Endothelial cell of umbilical vein (primary cell): ENCODE measurements around the gene ANP32D. TPM values are rescaled to one million over a fixed set of nuclear protein-coding genes. Genes with fewer than 3 reads are reported as not detected.

Experiments used
- BruUV-seq: library from RNA; stranded (reverse); fragments of 400-500 nt; replicated peaks from 2 replicates; lab custom pipeline; 2021; lab: Mats Ljungman, UMichigan
- CTCF ChIA-PET: fragments of 300-600, 350-600 bp; sonication (Branson Sonifier 250); formaldehyde crosslinking; loops from one replicate; lab custom pipeline; 2021; ENCODE audit warnings: antibody characterized with exemption, inconsistent platforms; lab: Charles Lee
- POLR2A ChIA-PET: fragments of 300-600, 350-600 bp; sonication (Branson Sonifier 250); formaldehyde crosslinking; loops from one replicate; lab custom pipeline; 2021; ENCODE audit warnings: antibody characterized with exemption, inconsistent platforms; lab: Charles Lee
- DNase-seq: peaks from one replicate; pipeline ENCODE4 v3.0.0-alpha.2; 2011; ENCODE audit warnings: low read depth, low spot score
- FAIRE-seq: peaks from 2 replicates; lab custom pipeline; 2011; peaks lifted over from hg19 to GRCh38; lab: Jason Lieb, UNC
- H2AFZ ChIP-seq: 2 replicates; pipeline ENCODE4 v1.6.0; 2012; ENCODE audit warnings: low read depth, low read length, control low read depth, inconsistent platforms
- H3K27ac ChIP-seq: 2 replicates; pipeline ENCODE4 v1.5.1; 2011; ENCODE audit warnings: low read depth, mild to moderate bottlenecking, control low read depth, low read length, moderate library complexity; ENCODE audit not compliant: insufficient read depth
- H3K27me3 ChIP-seq, 2 experiments: 2 replicates each; pipeline versions ENCODE4 v1.6.0 to v1.6.1; 2011; ENCODE audit warnings: low read length in 2 of 2, mixed read lengths in 1 of 2; ENCODE audit not compliant: control insufficient read depth in 2 of 2, insufficient read depth in 2 of 2
- H3K36me3 ChIP-seq, 2 experiments: 2 replicates in 1 of 2; 3 replicates in 1 of 2; pipeline ENCODE4 v1.5.1; 2011; ENCODE audit warnings: low read length in 2 of 2, mild to moderate bottlenecking in 1 of 2, moderate library complexity in 1 of 2; ENCODE audit not compliant: control insufficient read depth in 2 of 2, insufficient read depth in 2 of 2; ENCODE audit errors: extremely low read depth in 1 of 2
- H3K4me1 ChIP-seq: 3 replicates; pipeline ENCODE4 v1.5.1; 2011; ENCODE audit warnings: mild to moderate bottlenecking, low read length; ENCODE audit not compliant: control insufficient read depth, insufficient read depth; ENCODE audit errors: extremely low read depth
- H3K4me2 ChIP-seq: 2 replicates; pipeline ENCODE4 v1.6.1; 2011; ENCODE audit warnings: low read length, control low read depth, mixed read lengths; ENCODE audit not compliant: insufficient read depth
- H3K4me3 ChIP-seq, 3 experiments: fragments of 200-600 bp in 1 of 3; sonication (generic), shearing (Covaris generic) in 1 of 3; replicated peaks in 1 of 3; 2 replicates each; pipeline ENCODE4 v1.5.1; 2011 to 2016; ENCODE audit warnings: control low read depth in 3 of 3, low read length in 3 of 3, mild to moderate bottlenecking in 2 of 3, inconsistent platforms in 1 of 3, low read depth in 1 of 3, moderate library complexity in 1 of 3; ENCODE audit not compliant: insufficient read depth in 1 of 3
- H3K79me2 ChIP-seq: 2 replicates; pipeline ENCODE4 v1.6.0; 2012; ENCODE audit warnings: low read length, inconsistent platforms; ENCODE audit not compliant: control insufficient read depth, insufficient read depth
- H3K9ac ChIP-seq: replicated peaks from 2 replicates; pipeline ENCODE3; 2011; ENCODE audit warnings: low read length, control low read depth; ENCODE audit not compliant: insufficient read depth; ENCODE audit errors: extremely low read depth
- H3K9me1 ChIP-seq: replicated peaks from 3 replicates; pipeline ENCODE4 v1.6.0; 2011; ENCODE audit warnings: mild to moderate bottlenecking, low read length; ENCODE audit not compliant: control insufficient read depth, insufficient read depth; ENCODE audit errors: extremely low read depth
- H3K9me3 ChIP-seq: replicated peaks from 2 replicates; pipeline ENCODE4 v1.5.1; 2012; ENCODE audit warnings: low read length, inconsistent platforms; ENCODE audit not compliant: control insufficient read depth, insufficient read depth
- H4K20me1 ChIP-seq: replicated peaks from 2 replicates; pipeline ENCODE3; 2011; ENCODE audit warnings: mild to moderate bottlenecking, low read length; ENCODE audit not compliant: control insufficient read depth, insufficient read depth; ENCODE audit errors: extremely low read depth
- EZH2 ChIP-seq: IDR thresholded peaks from 2 replicates; pipeline ENCODE4 v1.6.1; 2012; ENCODE audit warnings: borderline replicate concordance, low read depth, mild to moderate bottlenecking, moderate library complexity, low read length, inconsistent platforms; ENCODE audit not compliant: severe bottlenecking
- GATA2 ChIP-seq: IDR thresholded peaks from 2 replicates; pipeline ENCODE4 v1.7.0; 2011; ENCODE audit warnings: low read depth, mild to moderate bottlenecking, moderate library complexity, mixed read lengths, low read length; ENCODE audit not compliant: insufficient read length, insufficient read depth
- JUN ChIP-seq: IDR thresholded peaks from 2 replicates; pipeline ENCODE4 v1.6.1; 2011; ENCODE audit warnings: borderline replicate concordance, low read depth; ENCODE audit not compliant: insufficient read length, insufficient read depth
- MAX ChIP-seq: IDR thresholded peaks from 2 replicates; pipeline ENCODE4 v1.6.1; 2011; ENCODE audit not compliant: insufficient read depth, insufficient read length
- MYC ChIP-seq: IDR thresholded peaks from one replicate; pipeline ENCODE4 v1.6.1; 2011; ENCODE audit warnings: mild to moderate bottlenecking, low read depth, low read length
- POLR2A ChIP-seq: IDR thresholded peaks from 2 replicates; pipeline ENCODE4 v1.6.1; 2012; ENCODE audit warnings: low read depth, mild to moderate bottlenecking, control low read depth, low read length
- dilution Hi-C: fragments of 300-500 bp; cut with MboI; formaldehyde crosslinking; loops from one replicate; pipeline ENCODE4 v1.15.0; 2019; ENCODE audit warnings: low sequenced_read_pairs; ENCODE audit not compliant: extremely low pct_ligation_motif_present
- intact Hi-C: fragments of 100-400 bp; cut with micrococcal nuclease; formaldehyde crosslinking; loops from one replicate; pipeline ENCODE4 v1.10.0; 2022
- polyA plus RNA-seq, 4 experiments: library from polyadenylated mRNA; depleted of rRNA in 3 of 4; stranded (reverse) in 3 of 4; unstranded in 1 of 4; fragments of >200 nt; gene quantifications; 2 replicates each; pipeline versions ENCODE4 v1.2.1 to v1.2.3, GENCODE V29; 2011 to 2012; ENCODE audit warnings: missing spikeins in 1 of 4
- total RNA-seq: library from RNA; stranded (reverse); gene quantifications from 2 replicates; pipeline ENCODE4 v1.2.3, GENCODE V29; 2021
- TF ChIP-seq, protein P1 (sequence below), 2 donors: IDR thresholded peaks; 1 replicate in 1 of 2; 2 replicates in 1 of 2; pipeline ENCODE4 v1.5.1; 2011; ENCODE audit warnings: low read length in 2 of 2, mild to moderate bottlenecking in 2 of 2, moderate library complexity in 2 of 2, control low read depth in 1 of 2, inconsistent platforms in 1 of 2, low read depth in 1 of 2; ENCODE audit not compliant: insufficient read depth in 1 of 2; ENCODE audit errors: extremely low read depth in 1 of 2

The ANP32D gene
- total and polyA plus RNA-seq, 2 donors (not counting 3 experiments of a cell fraction or from before 2014, with no cell fraction given) = not detected

DNA sequence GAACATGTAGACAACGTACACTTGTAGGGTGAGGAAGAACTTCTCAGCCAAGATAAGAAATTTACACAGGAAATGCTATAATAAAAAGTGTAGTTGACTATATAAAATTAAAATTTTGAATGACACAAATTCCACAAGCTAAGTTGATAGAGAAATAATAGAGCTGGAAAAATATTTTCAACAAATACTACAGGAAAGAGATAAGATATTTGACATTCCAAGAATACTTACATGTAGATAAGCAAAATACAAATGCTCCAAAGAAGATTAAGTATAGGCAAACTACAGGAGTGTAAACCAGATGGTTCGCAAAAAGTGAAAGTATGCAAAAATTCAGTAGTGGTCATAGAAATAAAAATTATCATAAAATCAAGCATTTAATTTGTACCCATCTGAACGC, 49.2 kb upstream of the ANP32D start:
- Histone ChIP-seq H4K20me1 (no peaks in the 10 kb centered on the region), H3K9me3 (no peaks in the 10 kb centered on the region), H3K27ac (peak overlapping the region; percentile 58), H3K9me1 (no peaks in the 10 kb centered on the region), H3K79me2 (no peaks in the 10 kb centered on the region), H3K4me2 (peak overlapping the region; percentile 89), H3K4me1 (peaks cover 36% of the 10 kb centered on the region), H3K4me3 (peak overlapping the region in 1 of 3 experiments; percentile 52), H2AFZ (no peak overlapping the region), H3K27me3 (no peaks in the 10 kb centered on the region), H3K9ac (peak overlapping the region; percentile 60), H3K36me3 (no peaks in the 10 kb centered on the region)
- no TSS peak for BruUV-seq
- ChIA-PET POLR2A (no interaction called here), CTCF (interaction anchor here (2.1 kb wide), 1 partner anchor 31 kb away, joined by 5 read pairs; no protein-coding TSS in a partner anchor)
- intact Hi-C loops = loop anchor here (2.0 kb wide), 2 partner anchors 20 to 72 kb away; partner anchors contain the start of gene ZNF641
- no peak for TF ChIP-seq MYC
- TF ChIP-seq JUN = peak; percentile 31
- peak; percentile 53 for TF ChIP-seq POLR2A
- no peak for TF ChIP-seq MAX
- TF ChIP-seq, protein P1, sequence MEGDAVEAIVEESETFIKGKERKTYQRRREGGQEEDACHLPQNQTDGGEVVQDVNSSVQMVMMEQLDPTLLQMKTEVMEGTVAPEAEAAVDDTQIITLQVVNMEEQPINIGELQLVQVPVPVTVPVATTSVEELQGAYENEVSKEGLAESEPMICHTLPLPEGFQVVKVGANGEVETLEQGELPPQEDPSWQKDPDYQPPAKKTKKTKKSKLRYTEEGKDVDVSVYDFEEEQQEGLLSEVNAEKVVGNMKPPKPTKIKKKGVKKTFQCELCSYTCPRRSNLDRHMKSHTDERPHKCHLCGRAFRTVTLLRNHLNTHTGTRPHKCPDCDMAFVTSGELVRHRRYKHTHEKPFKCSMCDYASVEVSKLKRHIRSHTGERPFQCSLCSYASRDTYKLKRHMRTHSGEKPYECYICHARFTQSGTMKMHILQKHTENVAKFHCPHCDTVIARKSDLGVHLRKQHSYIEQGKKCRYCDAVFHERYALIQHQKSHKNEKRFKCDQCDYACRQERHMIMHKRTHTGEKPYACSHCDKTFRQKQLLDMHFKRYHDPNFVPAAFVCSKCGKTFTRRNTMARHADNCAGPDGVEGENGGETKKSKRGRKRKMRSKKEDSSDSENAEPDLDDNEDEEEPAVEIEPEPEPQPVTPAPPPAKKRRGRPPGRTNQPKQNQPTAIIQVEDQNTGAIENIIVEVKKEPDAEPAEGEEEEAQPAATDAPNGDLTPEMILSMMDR (IDR thresholded peaks at IDR 0.05; ENCODE audit: extremely low read depth in 1 of 2, insufficient read depth in 1 of 2, low read depth in 1 of 2, low read length in 2 of 2) = no peak
- TF ChIP-seq EZH2 = no peak
- TF ChIP-seq GATA2 = peak; percentile 74
- FAIRE-seq (no peak), DNase-seq (peak; percentile 64)
- dilution Hi-C loops = no loop called here
